Stimulated activated CD8-positive, alpha-beta memory T cell treated with anti-CD3 and anti-CD28 coated beads, Interleukin-12 subunit alpha, Interleukin-12 subunit beta, amount 100 ng/mL, for 4 hours (primary cell): Measurements from ENCODE around the gene CRY2.

Experiments
- DNase-seq: peaks from one replicate; pipeline ENCODE4 v3.0.0-alpha.2; 2020; ENCODE audit warnings: low read depth

Gene CRY2

GRCh38 chr11:45879803-45880686, 32.8 kb downstream of the CRY2 start:
- no peak for DNase-seq

DNA sequence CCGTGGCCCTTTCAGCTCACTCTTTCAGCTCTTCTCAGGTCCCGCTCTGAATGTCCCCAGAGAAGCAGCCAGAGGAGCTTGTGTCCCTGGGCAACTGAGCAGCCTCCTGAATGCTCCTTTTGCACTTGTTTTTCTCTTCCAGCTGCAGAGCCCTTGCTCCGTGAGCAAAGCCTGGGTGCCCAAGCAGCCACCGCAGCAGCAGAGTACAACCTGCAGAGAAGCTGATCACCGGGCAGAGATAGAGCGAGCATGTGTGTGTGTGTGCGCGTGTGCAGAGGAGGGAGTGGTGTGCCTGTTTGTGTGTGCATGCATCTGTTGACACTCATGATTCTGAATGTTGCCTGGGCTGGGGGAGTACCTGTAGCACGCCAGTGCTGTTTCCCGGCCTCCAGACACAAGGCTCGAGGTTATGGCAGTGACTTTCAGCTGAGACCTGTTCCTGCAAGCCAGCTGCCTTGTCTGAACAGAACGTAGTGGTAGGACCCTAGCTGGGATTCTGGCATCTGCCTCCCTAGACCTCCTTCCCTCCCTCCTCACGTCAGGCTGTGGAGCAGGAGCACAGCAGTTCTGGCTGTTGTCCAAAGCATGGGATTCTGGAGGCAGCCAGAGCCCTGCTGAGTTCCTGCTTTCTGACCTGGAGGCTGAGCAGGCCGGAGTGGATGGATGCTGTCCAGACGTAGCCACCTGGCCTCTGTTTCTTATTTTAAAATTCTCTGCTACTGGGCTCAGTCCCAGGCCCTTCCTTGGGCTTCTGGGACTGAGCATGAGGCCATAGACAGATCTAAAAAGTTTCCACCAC, 33.7 kb downstream of the CRY2 start:
- no peak for DNase-seq

- DNase-seq = no peak
Measured at GRCh38 chr11:45881708-45882368, 34.6 kb downstream of the CRY2 start.

DNA sequence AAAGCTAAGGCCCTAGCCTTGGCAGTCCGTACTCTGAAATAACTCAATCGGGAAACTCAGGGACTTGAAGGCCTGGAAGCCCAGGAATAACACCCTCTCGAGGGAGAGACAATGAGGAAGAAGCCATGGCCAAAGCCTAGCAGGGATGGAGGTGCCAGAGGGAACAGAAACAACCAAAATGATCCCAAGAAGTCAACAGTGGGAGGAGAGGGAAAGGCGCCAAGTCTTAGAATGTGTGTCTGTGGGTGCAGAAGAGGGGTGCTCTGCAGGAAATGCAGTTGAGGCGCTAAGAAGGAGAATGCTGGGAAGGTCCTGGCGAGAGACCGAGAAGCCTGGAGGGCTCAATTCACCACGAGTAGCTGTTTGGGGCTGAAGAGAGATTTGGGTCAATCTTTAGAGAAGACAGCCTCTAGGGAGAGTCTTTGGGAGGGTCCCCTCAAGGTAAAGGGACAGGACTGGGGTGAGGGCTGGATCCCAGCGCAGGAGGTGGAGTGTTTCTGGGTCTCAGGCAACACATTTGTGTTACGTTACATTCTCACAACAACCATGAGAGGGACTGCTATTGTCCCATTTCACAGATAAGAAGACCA, 37.4 kb downstream of the CRY2 start:
- no peak for DNase-seq

GRCh38 chr11:45885274-45885920, 38.1 kb downstream of the CRY2 start, which contains the start of gene MAPK8IP1:
Gene MAPK8IP1 (plus strand): TSS chr11:45885651. CDS start chr11:45885821, 170 bp downstream.
- peak; percentile 42 for DNase-seq

- DNase-seq = no peak
Measured at GRCh38 chr11:45885921-45886721, 38.8 kb downstream of the CRY2 start.

DNA sequence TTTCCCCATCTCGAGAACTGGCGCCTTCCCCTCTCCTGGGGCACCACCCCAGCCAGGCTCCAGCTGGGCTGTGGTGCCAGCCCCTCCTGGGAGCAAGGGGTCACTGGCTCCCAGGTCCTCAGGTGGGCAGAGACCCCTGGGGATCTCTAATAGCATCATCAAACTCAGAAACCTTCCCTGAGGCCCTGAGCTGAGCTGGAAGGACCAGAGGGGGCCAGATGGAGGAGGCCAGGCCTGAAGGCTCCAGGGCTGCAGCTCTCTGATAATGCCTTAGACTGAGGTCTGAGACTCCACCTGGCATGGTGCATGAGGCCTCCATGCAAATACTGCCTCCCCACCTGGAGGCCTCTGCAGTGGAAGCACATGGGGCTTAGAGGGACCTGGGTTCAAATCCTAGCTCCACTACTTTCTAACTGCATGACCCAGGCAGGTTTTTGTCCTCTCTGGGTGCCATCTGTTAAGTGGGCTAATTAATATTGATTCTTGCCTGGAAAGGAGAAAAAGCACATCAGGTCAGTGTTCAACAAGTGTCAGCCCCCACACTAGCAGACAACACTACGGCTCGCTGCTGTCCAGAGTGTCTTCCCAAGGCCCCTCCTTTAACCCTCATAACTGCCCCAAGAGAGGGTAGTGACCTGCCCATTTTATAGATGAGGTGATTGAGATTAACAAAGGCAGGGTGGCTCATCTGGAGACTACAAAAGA, 39.7 kb downstream of the CRY2 start:
- DNase-seq = no peak

GRCh38 chr11:45887587-45887986, 40.3 kb downstream of the CRY2 start:
- DNase-seq = no peak

- DNase-seq = no peak
Measured at GRCh38 chr11:45889555-45889954, 42.3 kb downstream of the CRY2 start.

- DNase-seq = no peak
Measured at GRCh38 chr11:45889966-45890365, 42.7 kb downstream of the CRY2 start.

DNA sequence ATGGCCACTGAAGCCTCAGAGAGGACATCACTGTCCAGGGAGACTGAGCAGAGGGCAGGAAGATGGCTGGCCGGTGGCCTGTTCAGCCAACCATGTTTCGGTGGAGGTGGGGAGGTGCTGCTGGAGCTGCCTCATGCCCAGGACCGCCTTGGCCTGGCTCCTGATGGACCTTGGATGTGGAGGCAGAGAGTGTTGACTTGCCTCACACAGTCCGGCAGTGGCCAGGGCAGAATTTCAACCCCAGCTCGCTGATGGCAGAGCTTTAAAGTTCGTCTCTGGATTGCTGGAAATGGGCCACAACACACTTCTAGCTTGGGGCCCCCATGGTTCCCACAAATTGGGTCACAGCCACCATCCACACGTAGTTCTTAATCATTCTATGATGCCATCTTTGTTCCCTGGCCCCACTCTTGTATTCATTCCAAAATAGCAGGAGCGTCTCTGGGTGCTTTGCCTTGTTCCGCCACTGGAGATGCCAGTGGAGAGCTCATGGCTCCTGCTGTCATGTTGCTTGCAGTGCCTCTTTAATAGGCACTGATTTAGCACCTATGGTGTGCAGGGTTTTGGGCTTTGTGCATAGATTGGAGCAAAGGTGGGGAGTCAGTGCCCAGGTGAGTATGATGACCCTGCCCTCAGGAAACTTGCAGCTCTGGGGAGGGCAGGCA, 43.7 kb downstream of the CRY2 start:
- no peak for DNase-seq

GRCh38 chr11:45892856-45893255, 45.6 kb downstream of the CRY2 start:
- DNase-seq = no peak

- no peak for DNase-seq
Measured at GRCh38 chr11:45894555-45895247, 47.4 kb downstream of the CRY2 start.

DNA sequence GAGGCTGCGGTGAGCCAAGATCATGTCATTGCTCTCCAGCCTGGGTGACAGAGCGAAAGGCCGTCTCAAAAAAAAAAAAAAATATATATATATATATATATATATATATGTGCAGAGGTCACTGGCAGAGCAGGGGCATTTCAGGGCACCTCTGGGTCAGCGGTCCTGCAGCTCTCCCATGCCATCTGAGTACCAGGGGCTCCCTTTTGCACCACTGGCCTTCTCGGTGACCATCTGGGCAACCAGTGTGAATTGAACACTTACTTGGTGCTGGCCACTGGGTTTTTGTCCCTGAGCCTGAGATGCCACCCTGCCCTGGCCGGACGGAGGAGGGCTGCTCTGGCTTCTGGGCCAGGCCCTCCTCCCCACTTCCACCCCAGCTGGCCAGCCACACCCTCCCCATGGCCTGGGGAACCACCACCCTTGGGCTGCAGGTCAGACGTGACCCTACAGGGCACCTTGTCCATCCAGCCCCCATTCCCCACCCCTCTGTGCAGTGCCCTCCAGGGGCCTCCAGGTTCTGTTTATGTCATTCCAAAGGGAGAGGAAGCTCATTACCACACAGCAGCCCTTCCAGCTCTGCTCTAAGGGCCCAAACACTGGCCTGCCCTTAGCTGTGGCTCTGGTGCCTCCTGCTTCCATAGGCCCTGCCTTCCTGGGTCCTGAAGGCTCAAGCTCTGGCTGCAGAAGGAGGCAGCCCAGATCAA, 48.4 kb downstream of the CRY2 start:
- DNase-seq = no peak

DNA sequence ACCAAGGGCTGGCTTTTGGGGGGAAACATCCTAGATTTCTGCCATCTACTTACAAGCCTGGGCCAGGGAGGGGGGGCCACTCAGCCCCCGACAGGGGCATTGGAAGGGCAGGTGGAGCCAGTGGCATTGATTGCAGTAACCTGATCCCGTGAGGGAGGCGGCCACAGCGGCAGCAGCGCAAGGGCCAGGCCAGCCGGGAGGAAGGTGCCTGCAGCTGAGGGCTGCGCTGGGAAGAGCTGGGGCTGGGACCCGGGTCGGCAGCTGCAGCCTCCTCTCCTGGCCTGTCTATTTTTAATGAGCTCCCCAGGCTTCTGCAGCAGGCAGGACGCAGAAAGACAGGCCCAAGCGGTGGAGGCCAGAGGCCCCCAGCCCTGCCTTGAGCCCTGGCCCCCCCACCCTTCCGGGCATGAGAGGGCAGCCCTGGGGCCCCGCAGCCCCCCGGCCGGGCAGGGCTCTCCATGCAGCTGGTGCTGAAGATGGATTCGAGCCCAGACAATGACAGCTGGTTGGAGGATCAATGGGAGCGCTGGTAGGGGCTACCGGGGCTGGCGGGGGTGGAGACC, 49.2 kb downstream of the CRY2 start:
- DNase-seq = no peak

- DNase-seq = no peak
Measured at GRCh38 chr11:45897556-45897955, 50.3 kb downstream of the CRY2 start.

GRCh38 chr11:45899086-45899447, 51.8 kb downstream of the CRY2 start:
- DNase-seq = no peak
